DMS79 treated with DMSO at 0.1 percent for 48 hours (cell line): ENCODE results near the gene TULP1.
"Not testable (repeated sequence)": the region's sequence is repeated elsewhere in the genome, so short reads cannot be mapped to it uniquely, and the experiment has no call there.

Experiments used
- DNase-seq: peaks from one replicate; lab custom pipeline; 2025; lab: John Stamatoyannopoulos, UW

The TULP1 gene

GRCh38 chr6:35521235-35521634 is 8.5 kb upstream of the TULP1 start:
- DNase-seq, result no peak

- no peak for DNase-seq
Observed at GRCh38 chr6:35519313-35520015, 6.8 kb upstream of the TULP1 start.

GRCh38 chr6:35518566-35519312 is 6.0 kb upstream of the TULP1 start:
- DNase-seq, result no peak

DNA sequence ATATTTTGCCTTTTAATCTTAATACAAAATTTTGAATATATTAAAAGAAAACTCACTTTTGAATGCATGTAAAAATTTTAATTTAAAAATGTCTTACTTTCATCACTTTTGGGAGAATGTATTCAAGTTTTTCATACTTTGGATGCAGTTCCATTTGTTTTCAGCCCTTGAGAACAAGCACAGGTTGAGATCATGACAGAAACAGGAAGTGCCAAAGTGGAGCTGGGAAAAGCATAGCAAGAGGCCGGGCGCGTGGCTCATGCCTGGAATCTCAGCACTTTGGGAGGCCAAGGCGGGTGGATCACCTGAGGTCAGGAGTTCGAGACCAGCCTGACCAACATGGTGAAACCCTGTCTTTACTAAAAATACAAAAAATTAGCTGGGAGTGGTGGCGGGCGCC is 5.3 kb upstream of the TULP1 start:
- DNase-seq, result not testable (repeated sequence)

DNA sequence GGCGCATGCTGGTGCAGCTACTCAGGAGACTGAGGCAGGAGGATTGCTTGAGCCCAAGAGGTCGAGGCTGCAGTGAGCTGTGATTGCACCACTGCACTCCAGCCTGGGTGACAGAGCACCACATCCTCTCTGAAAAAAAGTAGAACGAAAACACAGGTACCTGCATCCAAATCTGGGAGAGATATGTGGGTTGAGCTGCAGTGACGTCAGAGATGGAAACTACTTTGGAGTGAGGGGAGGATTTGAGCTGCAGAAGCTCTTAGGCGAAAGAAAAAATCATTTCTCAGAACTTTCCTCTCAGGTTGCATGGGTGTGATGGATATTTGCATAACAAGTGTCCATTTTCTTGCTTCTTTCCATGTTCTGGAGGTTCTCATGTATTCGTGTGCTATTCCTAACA is 4.0 kb upstream of the TULP1 start:
- DNase-seq, result no peak

DNA sequence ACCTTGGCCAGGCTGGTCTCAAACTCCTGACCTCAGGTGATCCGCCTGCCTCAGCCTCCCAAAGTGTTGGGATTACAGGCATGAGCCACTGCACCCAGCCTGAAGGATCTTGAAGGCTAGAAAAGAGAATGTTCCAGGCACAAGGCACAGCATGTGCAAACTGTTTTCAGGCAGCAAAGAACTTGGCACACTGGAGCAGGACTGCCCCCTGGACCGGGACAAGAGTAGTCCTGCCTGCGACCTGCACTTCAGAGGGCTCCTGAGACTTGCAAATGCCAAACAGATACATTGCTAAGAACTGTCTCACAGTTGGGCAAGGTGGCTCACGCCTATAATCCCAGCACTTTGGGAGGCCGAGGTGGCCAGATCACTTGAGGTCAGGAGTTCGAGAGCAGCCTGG is 3.2 kb upstream of the TULP1 start:
- not testable (repeated sequence) for DNase-seq

DNA sequence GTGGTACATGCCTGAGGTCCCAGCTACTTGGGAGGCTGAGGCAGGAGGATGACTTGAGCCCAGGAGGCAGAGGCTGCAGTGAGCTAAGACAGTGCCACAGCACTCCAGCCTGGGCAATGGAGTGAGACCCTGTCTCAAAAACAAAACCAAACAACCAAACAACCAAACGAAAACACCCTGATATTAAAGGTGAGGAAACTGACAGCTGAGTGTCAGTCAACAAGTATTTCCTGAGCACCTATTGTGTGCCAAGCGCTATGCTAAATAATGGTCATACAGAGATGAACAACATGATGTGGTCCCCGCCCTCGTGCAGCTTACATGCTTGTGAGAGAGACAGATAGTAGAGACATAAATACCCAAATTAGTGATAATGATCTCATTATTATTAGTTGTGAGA is 1.9 kb upstream of the TULP1 start:
- DNase-seq, result no peak

DNA sequence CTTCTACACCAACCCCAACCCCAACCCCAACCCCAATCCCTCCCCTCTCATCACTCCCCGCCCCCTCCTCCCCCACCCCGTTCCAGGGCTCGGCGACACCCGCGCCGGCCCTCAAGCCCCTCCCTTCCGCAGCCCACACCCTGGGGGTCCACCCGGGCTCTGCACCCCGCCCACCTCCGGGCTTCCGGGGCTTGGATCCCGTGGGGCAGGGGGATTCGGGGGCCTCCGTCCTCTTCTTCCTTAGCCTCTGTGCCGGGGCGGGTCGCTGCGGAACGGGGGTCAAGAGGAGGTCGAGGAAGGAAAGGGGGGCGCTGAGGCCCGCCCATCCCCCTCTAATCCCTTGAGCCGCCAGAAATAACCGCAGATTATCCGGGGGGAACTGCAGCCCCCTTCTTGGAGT is 690 bp downstream of the TULP1 start:
- DNase-seq, result no peak

DNA sequence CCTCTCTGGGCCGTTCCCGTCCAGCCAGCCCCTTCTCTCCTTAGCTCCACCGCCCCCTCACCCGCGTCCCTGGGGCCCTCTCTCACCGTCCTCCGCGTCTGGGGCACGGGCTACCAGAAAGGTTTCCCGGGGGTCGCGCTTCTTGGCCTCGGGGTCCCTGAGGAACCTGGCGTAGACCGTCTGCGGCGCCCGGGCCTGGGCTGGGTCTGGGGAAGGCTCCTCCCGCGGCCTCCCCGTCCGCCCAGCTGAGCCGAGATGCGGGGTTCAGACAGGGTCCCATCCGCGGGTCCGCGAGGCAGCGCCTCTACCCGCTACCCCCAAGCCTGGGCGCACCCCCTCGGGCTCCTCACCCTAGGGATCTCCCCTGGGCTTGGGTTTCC is 1.1 kb downstream of the TULP1 start:
- no peak for DNase-seq

DNA sequence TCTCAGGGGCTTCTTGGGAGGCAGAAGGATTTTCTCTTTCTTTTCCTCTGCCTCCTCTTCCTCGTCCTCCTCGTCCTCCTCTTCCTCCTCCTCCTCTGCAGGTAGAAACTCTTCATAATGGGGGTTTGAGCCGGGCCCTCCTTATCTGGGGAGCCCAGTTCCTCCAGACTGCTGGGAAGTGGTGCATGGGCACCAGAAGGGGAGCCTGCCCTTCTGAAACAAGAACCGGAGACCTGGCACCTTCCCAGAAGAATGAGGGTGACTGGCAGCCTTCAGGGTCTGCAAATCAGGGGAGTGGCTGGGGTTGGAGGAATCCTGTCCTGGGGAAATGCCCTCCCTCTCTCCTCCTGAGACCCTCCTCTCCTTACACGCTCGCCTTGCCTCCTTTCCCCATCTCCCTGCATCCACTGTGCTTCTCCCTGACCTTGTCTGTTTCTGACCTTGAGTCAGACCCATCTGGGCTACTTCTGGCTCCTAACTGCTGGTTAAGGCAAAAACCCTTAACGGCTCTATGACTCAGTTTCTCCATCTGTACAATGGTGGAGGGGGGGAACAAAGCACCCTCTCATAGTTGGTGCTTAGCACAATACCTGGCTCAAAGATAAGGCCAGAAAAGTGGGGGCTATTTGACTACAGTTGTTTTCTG is 1.7 kb downstream of the TULP1 start:
- DNase-seq, result no peak

DNA sequence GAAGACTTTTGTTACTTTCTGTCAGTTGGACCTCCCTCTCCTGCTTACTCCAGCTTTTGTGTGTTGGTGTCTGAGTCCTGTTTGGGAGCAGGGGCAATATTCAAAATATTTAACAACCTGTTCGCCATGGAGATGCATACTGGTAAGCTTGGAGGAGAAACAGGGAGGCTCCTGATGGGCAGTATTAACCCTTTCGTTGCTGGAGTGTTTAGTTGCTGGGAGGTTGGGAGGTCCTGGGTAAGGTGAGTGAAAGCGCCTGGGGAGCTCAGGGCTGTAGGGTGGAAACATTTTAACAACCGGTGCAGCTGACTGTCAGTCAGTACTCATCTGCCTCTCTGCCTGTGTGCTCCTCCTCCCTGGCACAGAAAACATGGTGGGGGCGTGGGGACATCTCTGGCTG is 4.2 kb downstream of the TULP1 start:
- no peak for DNase-seq

GRCh38 chr6:35508027-35508426 is 4.7 kb downstream of the TULP1 start:
- no peak for DNase-seq

GRCh38 chr6:35507221-35507620 is 5.5 kb downstream of the TULP1 start:
- DNase-seq, result peak; percentile 25

DNA sequence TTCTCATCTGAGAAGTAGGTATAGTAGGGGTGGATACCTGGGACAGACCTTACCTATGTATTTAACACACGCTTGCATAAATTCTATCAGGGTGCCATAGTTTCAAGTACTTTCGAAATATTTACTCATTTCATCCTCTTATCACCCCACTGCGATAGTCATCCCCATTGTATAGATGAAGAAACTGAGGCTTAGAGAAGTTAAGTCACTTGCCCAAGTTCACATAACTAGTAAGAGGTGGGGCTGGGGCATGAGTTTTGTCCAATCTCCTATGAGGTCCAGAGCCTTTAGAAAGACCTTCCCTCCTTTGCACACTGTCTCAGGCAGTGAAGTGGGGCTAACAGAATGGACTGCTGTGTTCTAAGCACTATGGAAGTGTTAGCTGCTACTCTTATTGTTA is 6.2 kb downstream of the TULP1 start:
- DNase-seq, result no peak

DNA sequence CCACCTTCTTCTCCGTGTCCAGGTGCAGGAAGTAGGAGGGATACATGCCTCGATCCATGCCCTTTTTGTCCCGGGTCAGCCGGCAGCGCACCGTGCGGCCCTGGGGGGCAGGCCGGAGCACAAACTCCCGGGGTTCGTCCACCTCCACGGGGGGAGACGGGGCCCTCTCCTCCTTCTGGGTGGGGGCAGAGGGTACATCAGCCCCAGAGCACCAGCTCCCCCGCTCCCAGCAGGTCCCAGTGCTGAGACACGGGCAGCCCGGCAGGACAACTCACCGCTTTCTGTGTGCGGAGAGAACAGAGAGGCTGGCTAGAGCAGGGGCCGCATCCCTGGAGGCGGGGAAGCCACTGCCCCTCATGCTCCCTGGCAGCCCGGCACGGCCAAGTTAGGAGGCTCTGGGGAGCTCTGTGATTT is 6.7 kb downstream of the TULP1 start:
- DNase-seq, result no peak

GRCh38 chr6:35503534-35503933 is 9.2 kb downstream of the TULP1 start:
- DNase-seq, result no peak

DNA sequence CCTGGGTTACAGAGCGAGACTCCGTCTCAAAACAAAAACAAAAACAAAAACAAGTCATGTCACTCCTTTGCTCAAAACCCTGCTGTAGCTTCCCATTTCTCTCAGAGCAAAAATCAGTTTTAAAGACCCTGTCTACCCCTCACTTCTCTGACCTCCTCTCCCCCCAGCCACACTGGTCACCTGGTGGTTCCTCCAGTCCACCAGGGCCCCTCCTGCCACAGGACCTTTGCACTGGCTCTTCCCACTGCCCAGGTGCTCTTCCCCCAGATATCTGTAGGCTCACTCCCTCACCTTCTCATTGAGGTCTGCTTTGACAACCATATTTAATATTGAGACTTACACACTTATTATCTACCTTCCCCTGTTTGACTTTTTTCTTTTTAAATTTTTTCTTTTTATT is 10.9 kb downstream of the TULP1 start:
- no peak for DNase-seq

DNA sequence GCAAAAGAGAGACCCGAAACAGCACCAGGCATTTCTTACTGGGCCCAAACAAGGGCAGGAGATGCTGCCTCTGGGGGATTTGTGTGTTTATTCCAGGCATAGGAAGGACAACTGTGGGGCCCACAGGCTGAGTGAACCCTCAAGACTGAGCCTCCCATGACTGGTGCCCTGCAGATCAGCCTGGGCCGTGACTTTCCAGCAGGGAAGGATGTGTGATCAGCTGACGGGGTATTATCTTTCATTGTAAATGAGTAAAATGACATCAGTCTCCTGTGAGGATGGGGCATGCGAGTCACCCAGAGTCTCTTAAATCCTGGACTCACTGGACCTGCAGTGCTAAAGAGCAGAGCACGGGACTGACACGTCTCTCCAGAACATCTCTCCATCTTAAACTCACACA is 11.9 kb downstream of the TULP1 start:
- DNase-seq, result no peak

GRCh38 chr6:35499372-35499771 is 13.3 kb downstream of the TULP1 start:
- no peak for DNase-seq

GRCh38 chr6:35498422-35499067 is 14.2 kb downstream of the TULP1 start:
- DNase-seq, result no peak

GRCh38 chr6:35497571-35498421 is 14.9 kb downstream of the TULP1 start:
- DNase-seq, result no peak
